ENCODE results near the gene CCDC169.

- TF ChIP-seq POLR2A (IDR thresholded peaks at IDR 0.05; ENCODE audit: low read depth, low read length), result no peak
- TF ChIP-seq POLR2AphosphoS5 (IDR thresholded peaks at IDR 0.05; ENCODE audit: low read depth, low read length), result no peak
These were observed 86.9 kb downstream of the CCDC169 start for GRCh38 chr13:36210738-36211137.
